GM12864 (cell line): ENCODE results near the gene ZNF438.

Source experiments
- DNase-seq: peaks from one replicate; pipeline ENCODE4 v3.0.0-alpha.2; 2011; ENCODE audit warnings: low read depth
- H3K4me3 ChIP-seq: 2 replicates; pipeline ENCODE4 v1.5.1; 2011; ENCODE audit warnings: mild to moderate bottlenecking, low read depth, low read length, control low read depth
- CTCF ChIP-seq: IDR thresholded peaks from 2 replicates; pipeline ENCODE4 v1.5.1; 2011; ENCODE audit warnings: low read depth, mild to moderate bottlenecking, moderate library complexity, low read length, control low read depth, inconsistent platforms; ENCODE audit errors: missing control alignments

The ZNF438 gene

GRCh38 chr10:30846710-30847109, 185.0 kb downstream of the ZNF438 start:
- H3K4me3 ChIP-seq, result no peak overlapping the region
- TF ChIP-seq CTCF, result no peak
- DNase-seq, result no peak

GRCh38 chr10:30842894-30843293, 188.8 kb downstream of the ZNF438 start:
- DNase-seq, result no peak
- H3K4me3 ChIP-seq, result no peak overlapping the region
- TF ChIP-seq CTCF, result no peak

GRCh38 chr10:30842185-30842584, 189.5 kb downstream of the ZNF438 start:
- no peak for TF ChIP-seq CTCF
- no peak for DNase-seq
- H3K4me3 ChIP-seq, result no peak overlapping the region

- no peak for DNase-seq
- no peak for TF ChIP-seq CTCF
- no peak overlapping the region for H3K4me3 ChIP-seq
Measured at GRCh38 chr10:30840395-30841050, 191.1 kb downstream of the ZNF438 start.

- H3K4me3 ChIP-seq, result no peak overlapping the region
- no peak for TF ChIP-seq CTCF
Measured at GRCh38 chr10:30839652-30840051, 192.0 kb downstream of the ZNF438 start.

GRCh38 chr10:30836406-30836805, 195.3 kb downstream of the ZNF438 start:
- TF ChIP-seq CTCF, result no peak
- no peak overlapping the region for H3K4me3 ChIP-seq
- no peak for DNase-seq

More at GRCh38 chr10:30839652-30840051, 192.0 kb downstream of the ZNF438 start:
- DNase-seq, result no peak

GRCh38 chr10:30835146-30835545, 196.5 kb downstream of the ZNF438 start:
- DNase-seq, result no peak
- H3K4me3 ChIP-seq, result no peak overlapping the region
- TF ChIP-seq CTCF, result no peak
